Stimulated activated CD4-positive, alpha-beta T cell treated with anti-CD3 and anti-CD28 coated beads, TNF-alpha, amount 100 ng/mL, for 4 hours (primary cell): Measurements from ENCODE around the gene ADRA1B.

Experiments
- DNase-seq, 3 experiments: peaks; one replicate each; pipeline ENCODE4 v3.0.0-alpha.2; 2020; ENCODE audit warnings: low read depth in 3 of 3

The ADRA1B gene

GRCh38 chr5:160018945-160019625, 102.8 kb downstream of the ADRA1B start:
- no peak for DNase-seq

- DNase-seq: no peak
These were observed 104.0 kb downstream of the ADRA1B start for GRCh38 chr5:160020266-160020770.

- DNase-seq: no peak
These were observed 104.7 kb downstream of the ADRA1B start for GRCh38 chr5:160020964-160021363.

- DNase-seq: peak in 1 of 3 experiments; percentile 30
These were observed 105.7 kb downstream of the ADRA1B start for GRCh38 chr5:160021831-160022446.
